CD4-positive, alpha-beta T cell treated with Interleukin-17A for 4 hours (primary cell): Measurements from ENCODE around the gene CTAGE1.

Experiments used
- DNase-seq: peaks from one replicate; pipeline ENCODE4 v3.0.0-alpha.2; 2020; ENCODE audit warnings: mixed read lengths

Gene CTAGE1

DNA sequence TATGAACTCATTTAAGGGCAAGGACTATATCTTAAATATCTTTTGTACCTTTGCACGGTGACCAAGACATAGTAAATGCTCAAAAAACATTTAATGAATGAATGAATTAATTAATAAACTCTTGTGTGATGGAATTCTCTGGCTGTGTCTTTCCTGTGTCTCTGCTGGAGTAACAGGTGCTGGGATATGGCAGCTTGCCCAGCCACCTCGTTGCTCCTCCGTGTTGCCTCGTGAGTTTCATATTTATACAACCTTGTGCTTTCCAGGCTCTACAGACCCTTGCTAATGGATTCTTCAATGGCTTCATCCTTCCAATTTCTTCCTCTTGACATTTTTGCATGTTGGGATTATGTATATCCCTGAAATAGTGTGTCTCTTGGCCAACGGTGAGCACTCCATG, 30.4 kb downstream of the CTAGE1 start:
- no peak for DNase-seq

DNA sequence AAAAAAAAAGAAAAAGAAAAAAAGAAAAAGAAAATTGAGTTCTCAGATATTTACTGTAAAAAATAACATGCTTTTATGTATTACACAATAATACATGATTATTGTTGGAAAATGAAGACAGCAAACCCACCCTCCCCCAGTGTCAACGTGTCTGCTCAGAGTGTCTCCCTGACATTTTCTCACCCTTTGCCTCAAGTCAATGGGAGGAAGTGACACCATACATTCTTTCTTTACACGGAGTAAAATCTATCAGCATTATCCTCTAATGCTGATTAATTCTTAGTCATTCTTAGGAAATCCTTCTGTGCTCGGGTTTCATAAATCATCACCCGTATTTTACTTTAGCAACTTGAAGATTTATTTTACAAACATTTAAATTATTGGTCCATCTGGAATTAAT, 32.0 kb downstream of the CTAGE1 start:
- DNase-seq = no peak

DNA sequence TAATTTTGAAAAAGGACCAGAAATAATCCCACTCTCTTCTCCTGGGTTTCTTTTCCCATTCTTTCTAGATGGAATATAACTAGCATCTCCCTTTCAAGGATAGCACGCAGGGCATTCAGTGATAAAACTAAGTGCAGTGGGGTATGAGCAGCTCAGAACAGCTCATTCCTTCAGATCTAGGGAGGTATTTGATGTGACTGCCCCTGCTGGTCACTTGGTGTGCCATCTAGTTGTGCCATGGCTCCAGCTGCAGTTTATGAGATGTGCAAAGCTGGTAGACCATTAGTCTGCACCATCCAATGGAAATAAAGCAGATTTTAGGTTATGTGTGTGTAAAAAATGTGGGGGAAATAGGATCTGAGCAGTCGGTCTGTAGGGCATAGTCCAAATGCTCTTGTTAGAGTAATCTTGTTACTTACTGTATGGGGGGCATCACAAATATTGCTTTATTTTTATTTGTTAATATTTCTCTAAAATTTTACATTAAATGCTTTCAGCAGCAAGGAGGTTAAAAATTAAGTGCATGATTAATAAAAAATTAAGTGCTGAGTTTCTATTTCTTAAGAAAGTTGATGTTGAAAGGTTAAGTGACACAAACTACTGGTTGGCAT, 38.9 kb downstream of the CTAGE1 start:
- peak; percentile 5 for DNase-seq

DNA sequence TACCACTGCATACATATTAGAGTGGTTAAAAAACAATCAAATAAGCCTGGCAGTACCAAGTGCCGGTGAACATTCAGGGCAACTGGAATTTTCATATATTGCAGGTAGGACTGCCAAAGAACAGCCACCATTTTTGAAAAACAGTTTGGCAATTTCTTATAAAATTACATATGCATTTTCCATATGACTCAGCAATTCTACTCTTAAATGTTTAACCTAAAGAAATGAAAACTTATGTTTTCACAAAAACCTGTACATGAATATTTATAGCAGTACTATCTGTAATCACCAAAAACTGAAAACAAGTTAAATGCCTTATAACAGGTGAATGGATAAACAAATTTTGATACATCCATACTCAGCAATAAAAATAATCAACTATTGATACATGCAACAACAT, 39.9 kb downstream of the CTAGE1 start:
- no peak for DNase-seq

DNA sequence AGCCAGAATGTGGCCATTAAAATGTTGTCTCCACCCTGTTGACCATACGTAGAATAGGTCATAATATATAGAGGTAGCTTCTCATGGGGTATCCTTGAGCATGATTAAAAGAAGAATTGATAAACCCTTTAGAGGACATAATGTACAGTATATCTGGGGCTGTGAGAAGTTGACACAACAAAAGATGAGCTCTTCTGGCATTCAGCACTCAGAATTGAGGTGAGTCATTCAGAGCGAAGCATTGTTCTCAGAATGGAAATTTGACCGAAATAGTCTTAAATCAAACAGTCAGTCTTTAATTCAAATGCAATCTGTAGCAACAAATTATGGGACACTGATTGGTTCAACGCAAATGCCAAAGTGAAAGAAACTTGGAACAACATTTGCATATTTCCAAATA, 47.3 kb downstream of the CTAGE1 start:
- DNase-seq = no peak

DNA sequence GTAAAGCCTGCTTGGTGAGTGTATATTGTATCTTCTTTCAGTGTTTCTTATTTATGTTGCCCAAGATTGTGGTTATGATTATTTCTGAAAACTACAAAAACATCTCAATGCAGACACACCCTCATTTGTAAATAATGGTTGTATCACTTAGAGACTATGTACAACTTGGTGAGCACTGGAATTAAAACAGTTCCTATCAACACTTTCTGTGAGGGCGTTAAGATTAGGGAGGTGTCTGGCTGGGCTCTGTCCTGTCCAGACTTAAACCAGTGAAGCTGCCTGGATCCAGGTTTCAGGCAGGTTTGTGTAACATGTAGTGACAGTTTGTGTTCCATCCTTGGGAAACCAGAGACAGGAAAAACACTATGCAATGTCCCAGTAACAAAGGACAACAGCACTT, 49.7 kb downstream of the CTAGE1 start:
- DNase-seq = no peak

DNA sequence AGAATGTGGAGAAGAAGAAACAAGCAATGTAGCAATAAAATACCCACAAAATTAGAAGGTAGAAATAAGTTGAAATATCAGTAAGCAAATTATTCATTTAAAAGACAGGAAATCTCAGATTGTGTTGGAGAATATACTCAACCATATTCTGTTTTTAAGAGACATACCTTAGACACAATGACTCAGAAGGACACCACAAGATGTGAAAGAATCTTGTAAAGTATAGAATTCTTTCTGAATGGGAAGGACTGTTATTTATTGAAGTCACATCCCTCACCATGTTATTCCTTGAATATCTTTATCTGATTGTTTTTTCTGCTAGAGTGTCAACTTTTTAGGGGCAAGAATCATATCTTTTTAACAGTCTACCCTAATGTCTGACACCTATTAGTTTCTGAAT, 50.4 kb downstream of the CTAGE1 start:
- DNase-seq = no peak

DNA sequence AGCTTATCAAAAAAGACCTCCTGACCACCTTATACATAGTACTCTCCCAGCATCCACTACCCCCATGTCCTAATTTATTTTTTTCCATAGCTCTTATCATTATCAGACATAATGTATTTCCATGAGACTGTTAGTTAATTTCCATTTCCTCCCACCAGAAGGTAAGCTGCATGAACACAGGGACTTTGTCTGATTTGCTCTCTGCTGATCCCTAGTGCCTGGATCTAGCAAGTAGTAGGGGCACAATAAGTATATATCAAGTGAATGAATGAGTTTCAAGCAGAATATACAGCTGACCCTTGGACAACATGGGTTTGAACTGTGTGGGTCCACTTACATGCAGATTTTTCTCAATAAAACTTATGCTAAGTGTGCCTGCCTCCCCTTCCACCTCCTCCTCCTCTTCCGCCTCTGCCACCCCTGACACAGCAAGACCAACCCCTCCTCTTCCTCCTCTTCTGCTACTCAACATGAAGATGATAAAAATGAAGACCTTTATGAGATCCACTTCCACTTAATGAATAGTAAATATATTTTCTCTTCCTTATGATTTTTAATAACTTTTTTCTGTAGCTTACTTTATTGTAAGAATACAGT, 53.8 kb downstream of the CTAGE1 start:
- DNase-seq = no peak
